Measurements from ENCODE around the gene GTF3C5. TPM values are rescaled to one million over a fixed set of nuclear protein-coding genes. Genes with fewer than 3 reads are reported as not detected.
A peak's percentile ranks its signal among the peaks of the same experiment; 100 is the strongest.

The GTF3C5 gene
- total RNA-seq, 1 experiment from 2014 or later, result 104 TPM

- Mint-ChIP-seq H3K27ac (no peak overlapping the region), H3K4me3 (peak overlapping the region; percentile 99), H3K4me1 (peaks cover 22% of the 10 kb centered on the region), H3K9me3 (0 out of 2 replicates have a peak, but pooled peaks cover 6% of the 10 kb centered on the region), H3K36me3 (peaks cover 8% of the 10 kb centered on the region), H3K27me3 (ENCODE audit: low read depth) (peaks cover 16% of the 10 kb centered on the region)
- DNase-seq (ENCODE audit: low spot score), result no peak
- ChIA-PET POLR2A (no interaction called here), CTCF (interaction anchor here (0.6 kb wide), 1 partner anchor 431 kb away, joined by 4 read pairs; no protein-coding TSS in a partner anchor)
- TF ChIP-seq OVOL2 (CRISPR knock-in tag; IDR thresholded peaks at IDR 0.05; ENCODE audit: borderline replicate concordance) (no peak), MXD4 (CRISPR knock-in tag; IDR thresholded peaks at IDR 0.05; ENCODE audit: borderline replicate concordance) (no peak), GRHL2 (CRISPR knock-in tag; IDR thresholded peaks at IDR 0.05; ENCODE audit: insufficient replicate concordance, severe bottlenecking) (no peak), CBFB (CRISPR knock-in tag; IDR thresholded peaks at IDR 0.05; ENCODE audit: low read depth) (no peak), ZNF396 (CRISPR knock-in tag; IDR thresholded peaks at IDR 0.05; ENCODE audit: borderline replicate concordance) (no peak)
- ATAC-seq, result no peak
Observed at GRCh38 chr9:133028221-133028620, 2.6 kb upstream of the GTF3C5 start.

- DNase-seq (ENCODE audit: low spot score) (no peak), ATAC-seq (no peak; the same call in 1 of the 2 replicates)
- ChIA-PET POLR2A (interaction anchor here (0.6 to 1.6 kb wide), 5 partner anchors 8 to 159 kb away, joined by 3 to 5 read pairs (median 4); no protein-coding TSS in a partner anchor), CTCF (interaction anchor here (0.6 to 5.8 kb wide), 18 partner anchors 7 to 713 kb away, joined by 3 to 63 read pairs (median 6); partner anchors contain the start of genes GFI1B and TSC1)
- H3K27ac Mint-ChIP-seq, result peak overlapping the region; percentile 72; the same call in 1 of the 2 replicates
- peak; percentile 46; the same call in 1 of the 2 replicates for TF ChIP-seq PRDM15 (CRISPR knock-in tag; IDR thresholded peaks at IDR 0.05)
- TF ChIP-seq, protein P1, sequence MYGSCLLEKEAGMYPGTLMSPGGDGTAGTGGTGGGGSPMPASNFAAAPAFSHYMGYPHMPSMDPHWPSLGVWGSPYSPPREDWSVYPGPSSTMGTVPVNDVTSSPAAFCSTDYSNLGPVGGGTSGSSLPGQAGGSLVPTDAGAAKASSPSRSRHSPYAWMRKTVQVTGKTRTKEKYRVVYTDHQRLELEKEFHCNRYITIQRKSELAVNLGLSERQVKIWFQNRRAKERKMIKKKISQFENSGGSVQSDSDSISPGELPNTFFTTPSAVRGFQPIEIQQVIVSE (CRISPR knock-in tag; IDR thresholded peaks at IDR 0.05; ENCODE audit: borderline replicate concordance), result no peak
- peaks cover 16% of the 10 kb centered on the region for H3K27me3 Mint-ChIP-seq (ENCODE audit: low read depth)
- H3K4me3 Mint-ChIP-seq, result peak overlapping the region; percentile 99
- peaks cover 8% of the 10 kb centered on the region for H3K36me3 Mint-ChIP-seq
- H3K9me3 Mint-ChIP-seq, result 0 out of 2 replicates have a peak, but pooled peaks cover 6% of the 10 kb centered on the region
- peaks cover 17% of the 10 kb centered on the region for H3K4me1 Mint-ChIP-seq
Observed at GRCh38 chr9:133029994-133030316, 842 bp upstream of the GTF3C5 start.

DNA sequence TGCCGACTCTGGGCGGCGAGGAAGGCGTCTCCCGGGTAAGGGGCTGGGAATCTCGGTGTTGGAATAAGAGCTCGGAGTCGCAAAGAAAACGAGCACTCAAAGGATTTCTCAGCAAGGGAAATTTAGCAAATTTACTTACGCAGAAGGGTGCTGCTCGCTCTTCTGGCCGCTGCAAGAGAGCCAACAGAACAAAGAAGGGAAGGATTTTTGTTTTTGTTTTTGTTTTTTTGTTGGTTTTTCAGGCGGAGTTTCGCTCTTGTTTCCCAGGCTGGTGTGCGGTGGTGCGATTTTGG lies 279 bp downstream of the GTF3C5 start:
- H3K27me3 Mint-ChIP-seq (ENCODE audit: low read depth), result peaks cover 7% of the 10 kb centered on the region
- H3K4me1 Mint-ChIP-seq, result peaks cover 17% of the 10 kb centered on the region
- peak overlapping the region; percentile 99 for H3K4me3 Mint-ChIP-seq
- ChIA-PET POLR2A (interaction anchor here (0.8 to 1.6 kb wide), 5 partner anchors 9 to 113 kb away, joined by 3 to 5 read pairs (median 3); no protein-coding TSS in a partner anchor), CTCF (interaction anchor here (1.0 to 5.8 kb wide), 13 partner anchors 9 to 455 kb away, joined by 3 to 63 read pairs (median 9); partner anchors contain the start of genes GFI1B and TSC1)
- 0 out of 2 replicates have a peak, but pooled peaks cover under 1% of the 10 kb centered on the region for H3K9me3 Mint-ChIP-seq
- ATAC-seq, result no peak
- no peak for TF ChIP-seq GRHL2 (CRISPR knock-in tag; IDR thresholded peaks at IDR 0.05; ENCODE audit: insufficient replicate concordance, severe bottlenecking)
- TF ChIP-seq, protein P2, sequence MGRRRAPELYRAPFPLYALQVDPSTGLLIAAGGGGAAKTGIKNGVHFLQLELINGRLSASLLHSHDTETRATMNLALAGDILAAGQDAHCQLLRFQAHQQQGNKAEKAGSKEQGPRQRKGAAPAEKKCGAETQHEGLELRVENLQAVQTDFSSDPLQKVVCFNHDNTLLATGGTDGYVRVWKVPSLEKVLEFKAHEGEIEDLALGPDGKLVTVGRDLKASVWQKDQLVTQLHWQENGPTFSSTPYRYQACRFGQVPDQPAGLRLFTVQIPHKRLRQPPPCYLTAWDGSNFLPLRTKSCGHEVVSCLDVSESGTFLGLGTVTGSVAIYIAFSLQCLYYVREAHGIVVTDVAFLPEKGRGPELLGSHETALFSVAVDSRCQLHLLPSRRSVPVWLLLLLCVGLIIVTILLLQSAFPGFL (CRISPR knock-in tag; IDR thresholded peaks at IDR 0.05; ENCODE audit: borderline replicate concordance), result 0 out of 2 replicates have a peak, but pooled peaks have one; percentile 4
- TF ChIP-seq, protein P3, sequence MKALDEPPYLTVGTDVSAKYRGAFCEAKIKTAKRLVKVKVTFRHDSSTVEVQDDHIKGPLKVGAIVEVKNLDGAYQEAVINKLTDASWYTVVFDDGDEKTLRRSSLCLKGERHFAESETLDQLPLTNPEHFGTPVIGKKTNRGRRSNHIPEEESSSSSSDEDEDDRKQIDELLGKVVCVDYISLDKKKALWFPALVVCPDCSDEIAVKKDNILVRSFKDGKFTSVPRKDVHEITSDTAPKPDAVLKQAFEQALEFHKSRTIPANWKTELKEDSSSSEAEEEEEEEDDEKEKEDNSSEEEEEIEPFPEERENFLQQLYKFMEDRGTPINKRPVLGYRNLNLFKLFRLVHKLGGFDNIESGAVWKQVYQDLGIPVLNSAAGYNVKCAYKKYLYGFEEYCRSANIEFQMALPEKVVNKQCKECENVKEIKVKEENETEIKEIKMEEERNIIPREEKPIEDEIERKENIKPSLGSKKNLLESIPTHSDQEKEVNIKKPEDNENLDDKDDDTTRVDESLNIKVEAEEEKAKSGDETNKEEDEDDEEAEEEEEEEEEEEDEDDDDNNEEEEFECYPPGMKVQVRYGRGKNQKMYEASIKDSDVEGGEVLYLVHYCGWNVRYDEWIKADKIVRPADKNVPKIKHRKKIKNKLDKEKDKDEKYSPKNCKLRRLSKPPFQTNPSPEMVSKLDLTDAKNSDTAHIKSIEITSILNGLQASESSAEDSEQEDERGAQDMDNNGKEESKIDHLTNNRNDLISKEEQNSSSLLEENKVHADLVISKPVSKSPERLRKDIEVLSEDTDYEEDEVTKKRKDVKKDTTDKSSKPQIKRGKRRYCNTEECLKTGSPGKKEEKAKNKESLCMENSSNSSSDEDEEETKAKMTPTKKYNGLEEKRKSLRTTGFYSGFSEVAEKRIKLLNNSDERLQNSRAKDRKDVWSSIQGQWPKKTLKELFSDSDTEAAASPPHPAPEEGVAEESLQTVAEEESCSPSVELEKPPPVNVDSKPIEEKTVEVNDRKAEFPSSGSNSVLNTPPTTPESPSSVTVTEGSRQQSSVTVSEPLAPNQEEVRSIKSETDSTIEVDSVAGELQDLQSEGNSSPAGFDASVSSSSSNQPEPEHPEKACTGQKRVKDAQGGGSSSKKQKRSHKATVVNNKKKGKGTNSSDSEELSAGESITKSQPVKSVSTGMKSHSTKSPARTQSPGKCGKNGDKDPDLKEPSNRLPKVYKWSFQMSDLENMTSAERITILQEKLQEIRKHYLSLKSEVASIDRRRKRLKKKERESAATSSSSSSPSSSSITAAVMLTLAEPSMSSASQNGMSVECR (CRISPR knock-in tag; IDR thresholded peaks at IDR 0.05; ENCODE audit: borderline replicate concordance), result no peak
- 0 out of 2 replicates have a peak, but pooled peaks have one; percentile 2 for TF ChIP-seq ZBTB21 (CRISPR knock-in tag; IDR thresholded peaks at IDR 0.05; ENCODE audit: borderline replicate concordance)
- TF ChIP-seq, protein P4, sequence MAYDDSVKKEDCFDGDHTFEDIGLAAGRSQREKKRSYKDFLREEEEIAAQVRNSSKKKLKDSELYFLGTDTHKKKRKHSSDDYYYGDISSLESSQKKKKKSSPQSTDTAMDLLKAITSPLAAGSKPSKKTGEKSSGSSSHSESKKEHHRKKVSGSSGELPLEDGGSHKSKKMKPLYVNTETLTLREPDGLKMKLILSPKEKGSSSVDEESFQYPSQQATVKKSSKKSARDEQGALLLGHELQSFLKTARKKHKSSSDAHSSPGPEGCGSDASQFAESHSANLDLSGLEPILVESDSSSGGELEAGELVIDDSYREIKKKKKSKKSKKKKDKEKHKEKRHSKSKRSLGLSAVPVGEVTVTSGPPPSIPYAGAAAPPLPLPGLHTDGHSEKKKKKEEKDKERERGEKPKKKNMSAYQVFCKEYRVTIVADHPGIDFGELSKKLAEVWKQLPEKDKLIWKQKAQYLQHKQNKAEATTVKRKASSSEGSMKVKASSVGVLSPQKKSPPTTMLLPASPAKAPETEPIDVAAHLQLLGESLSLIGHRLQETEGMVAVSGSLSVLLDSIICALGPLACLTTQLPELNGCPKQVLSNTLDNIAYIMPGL (CRISPR knock-in tag; IDR thresholded peaks at IDR 0.05), result peak; percentile 16; the same call in 1 of the 2 replicates
- TF ChIP-seq ZBTB43 (CRISPR knock-in tag; IDR thresholded peaks at IDR 0.05), result 0 out of 2 replicates have a peak, but pooled peaks have one; percentile 13
- no peak for DNase-seq (ENCODE audit: low spot score)
- H3K27ac Mint-ChIP-seq, result peak overlapping the region; percentile 99
- H3K36me3 Mint-ChIP-seq, result peaks cover 8% of the 10 kb centered on the region

Measured in WTC11 (cell line).